GM12801 (cell line): ENCODE measurements around the gene OR11H6.

ENCODE experiments used
- CTCF ChIP-seq: IDR thresholded peaks from one replicate; pipeline ENCODE4 v1.5.1; 2011; ENCODE audit warnings: control low read depth; ENCODE audit not compliant: insufficient read length; ENCODE audit errors: extremely low read depth

The OR11H6 gene

GRCh38 chr14:20190596-20190995 is 32.9 kb upstream of the OR11H6 start, which contains the start of gene OR11G2:
OR11G2 (plus strand) TSS chr14:20190896; CDS start chr14:20197438, 6,542 bp downstream.
- no peak for TF ChIP-seq CTCF

GRCh38 chr14:20191396-20191795 is 32.1 kb upstream of the OR11H6 start:
- TF ChIP-seq CTCF, result no peak

GRCh38 chr14:20194101-20194500 is 29.4 kb upstream of the OR11H6 start:
- no peak for TF ChIP-seq CTCF

GRCh38 chr14:20195911-20196310 is 27.6 kb upstream of the OR11H6 start:
- TF ChIP-seq CTCF, result no peak

GRCh38 chr14:20197459-20197858 is 26.1 kb upstream of the OR11H6 start:
- TF ChIP-seq CTCF, result no peak

- no peak for TF ChIP-seq CTCF
Measured at GRCh38 chr14:20198991-20199390, 24.5 kb upstream of the OR11H6 start.

GRCh38 chr14:20204721-20205120 is 18.8 kb upstream of the OR11H6 start:
- TF ChIP-seq CTCF, result no peak

GRCh38 chr14:20209595-20209994 is 13.9 kb upstream of the OR11H6 start:
- TF ChIP-seq CTCF, result no peak
